ENCODE data around the gene DCST2. TPM values are rescaled to one million over a fixed set of nuclear protein-coding genes. Genes with fewer than 3 reads are reported as not detected.

Gene DCST2
- polyA plus RNA-seq, 4 donors = 0.78 to 2.7 (median 1.5) TPM

DNA sequence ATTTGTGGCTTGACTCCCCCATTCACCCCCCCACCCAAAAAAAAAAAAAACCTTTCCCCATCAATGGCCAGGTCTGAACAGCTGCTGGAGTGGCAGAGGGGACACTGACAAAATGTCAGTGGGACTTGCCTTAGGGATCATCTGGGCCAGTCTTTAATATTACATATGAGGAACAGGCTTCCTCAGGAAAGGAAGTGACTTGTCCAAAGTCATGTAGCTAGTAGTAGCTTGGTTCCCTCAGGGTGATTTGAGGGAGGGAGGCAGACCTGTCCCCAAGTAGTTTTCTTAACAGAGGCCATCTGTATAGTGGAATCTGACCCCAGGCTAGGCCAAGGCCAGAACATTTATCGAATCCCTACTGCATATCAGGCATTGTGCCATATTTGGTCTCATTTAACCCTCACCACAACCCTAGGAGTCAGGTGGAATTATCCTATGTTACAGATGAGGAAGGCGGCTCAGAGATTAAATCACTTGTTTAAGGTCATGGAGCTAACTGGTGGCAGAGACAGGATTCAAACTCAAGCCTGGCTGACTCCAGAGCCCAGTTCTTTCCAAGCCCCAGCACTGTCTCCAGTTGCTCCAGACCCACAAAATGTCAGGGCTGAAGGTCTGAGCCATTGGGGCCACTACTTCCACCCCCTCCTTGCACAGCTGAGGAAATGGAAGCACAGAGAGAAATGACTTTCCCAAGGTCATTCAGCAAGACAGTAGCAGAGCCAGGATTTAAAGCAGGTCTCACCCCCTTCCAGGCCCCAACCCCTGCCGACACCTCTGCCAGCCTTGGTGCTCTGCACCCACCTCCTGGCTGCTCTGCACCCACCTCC is 20.6 kb downstream of the DCST2 start:
- no peak for DNase-seq (ENCODE audit: low read depth in 4 of 4, low spot score in 3 of 4)

DNA sequence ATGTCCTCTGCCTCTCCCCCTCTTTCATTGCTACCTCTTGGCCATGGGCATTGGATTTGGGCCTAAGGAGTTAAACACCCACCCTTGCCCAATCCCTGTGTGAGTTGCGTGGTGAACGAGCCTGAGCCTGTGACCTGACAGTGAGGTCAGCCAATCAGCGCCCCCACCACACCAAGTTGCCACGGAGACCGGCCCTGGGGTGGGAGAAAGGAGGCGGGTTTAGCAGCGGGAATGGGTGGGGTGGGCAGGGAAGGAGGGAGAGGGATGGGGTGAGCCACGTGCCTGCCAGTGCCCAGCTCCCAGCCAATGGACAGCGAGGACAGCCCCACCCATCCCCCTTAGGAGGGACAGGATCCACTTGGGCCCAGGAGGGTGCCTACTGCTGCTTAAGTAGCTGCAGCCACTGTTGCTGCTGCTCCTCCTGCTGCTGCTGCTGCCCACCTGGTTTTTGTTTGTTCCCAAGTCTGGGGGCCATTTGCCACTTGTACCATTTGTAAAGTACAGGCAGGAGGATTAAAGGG is 21.5 kb downstream of the DCST2 start:
- DNase-seq (ENCODE audit: low read depth in 4 of 4, low spot score in 3 of 4) = no peak

DNA sequence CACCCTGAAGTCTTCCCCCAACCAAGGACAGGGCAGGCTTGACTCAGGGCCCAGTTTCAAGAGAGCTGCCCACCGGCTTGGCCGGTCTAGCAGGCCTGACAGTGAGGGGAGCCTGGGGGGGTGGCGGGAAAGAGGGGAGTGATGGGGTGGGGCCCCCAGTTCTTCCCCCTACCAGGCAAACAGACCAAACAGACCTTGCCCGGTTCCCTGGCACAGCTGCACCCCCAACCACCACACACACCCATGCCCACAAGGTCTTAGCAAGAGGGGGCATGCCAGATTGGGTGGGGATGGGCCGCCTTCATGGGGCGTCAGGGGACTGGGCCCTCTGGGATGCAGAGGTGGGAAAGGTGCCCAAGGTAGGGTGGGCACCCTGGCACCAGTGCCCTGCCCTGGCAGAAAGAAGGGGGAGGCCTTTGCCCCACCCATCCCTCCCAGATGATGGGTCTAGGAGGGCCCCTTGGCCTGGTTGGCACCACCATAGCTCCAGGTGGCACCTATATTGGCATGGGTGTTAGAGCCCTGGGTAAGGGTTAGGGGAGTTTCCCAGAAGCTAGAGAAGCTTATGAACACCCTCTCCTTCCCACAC is 22.1 kb downstream of the DCST2 start:
- no peak for DNase-seq (ENCODE audit: low read depth in 4 of 4, low spot score in 3 of 4)

DNA sequence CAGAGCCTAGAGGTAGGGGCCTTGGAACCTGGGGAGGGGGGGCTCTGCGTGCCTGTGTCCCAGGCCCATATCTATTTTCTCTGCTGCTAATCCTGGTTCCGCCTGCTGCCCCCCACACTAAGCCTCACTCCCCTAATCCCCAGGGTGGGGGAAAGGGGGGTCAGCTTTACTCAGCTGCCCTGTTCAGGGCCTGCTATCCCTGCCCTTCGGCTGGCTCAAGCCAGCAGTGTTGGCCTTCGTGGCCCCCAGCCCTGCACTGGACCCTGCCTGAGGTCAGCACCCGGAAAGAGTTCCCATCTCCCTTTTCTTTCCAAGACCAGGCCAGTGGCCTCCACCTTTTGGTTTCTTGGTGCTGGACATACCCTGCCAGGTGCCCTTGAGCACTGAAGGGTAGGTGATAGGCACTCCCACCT is 22.6 kb downstream of the DCST2 start:
- no peak for DNase-seq (ENCODE audit: low read depth in 4 of 4, low spot score in 3 of 4)

DNA sequence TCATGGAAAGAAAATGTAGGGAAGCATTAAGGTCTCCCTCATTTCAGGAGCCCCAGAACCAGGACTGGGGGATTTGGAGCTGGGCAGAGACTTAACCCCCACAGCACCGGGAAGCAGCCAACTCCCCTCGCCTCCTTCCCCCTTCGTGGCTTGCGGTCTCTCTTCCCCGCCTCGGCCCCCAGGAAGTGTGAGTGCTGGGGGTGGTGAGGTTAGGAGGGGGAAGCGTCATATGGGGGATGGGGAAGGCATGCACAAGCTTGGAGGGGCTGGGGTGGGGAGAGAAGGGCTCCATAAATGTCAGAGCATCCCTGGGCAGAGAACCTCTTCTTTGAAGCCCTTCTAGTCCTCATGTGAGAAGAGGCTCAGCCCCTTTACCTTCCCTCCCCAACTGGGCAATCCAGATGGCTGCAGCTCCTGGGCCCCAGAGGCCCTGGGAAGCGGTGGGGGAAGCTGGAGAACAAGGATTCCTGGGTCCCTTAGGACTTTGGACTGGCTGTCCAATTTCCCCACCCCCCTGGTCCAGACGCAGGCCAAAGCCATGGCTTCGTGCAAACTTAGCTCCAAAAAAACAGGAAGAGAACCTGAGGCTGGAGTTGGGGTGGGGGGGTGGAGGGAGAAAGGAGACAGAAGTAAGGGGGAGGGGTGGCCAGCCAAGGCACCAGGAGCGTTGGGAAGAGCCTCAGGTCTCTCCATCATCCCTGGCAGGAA is 23.2 kb downstream of the DCST2 start:
- DNase-seq (ENCODE audit: low read depth in 4 of 4, low spot score in 3 of 4) = no peak

DNA sequence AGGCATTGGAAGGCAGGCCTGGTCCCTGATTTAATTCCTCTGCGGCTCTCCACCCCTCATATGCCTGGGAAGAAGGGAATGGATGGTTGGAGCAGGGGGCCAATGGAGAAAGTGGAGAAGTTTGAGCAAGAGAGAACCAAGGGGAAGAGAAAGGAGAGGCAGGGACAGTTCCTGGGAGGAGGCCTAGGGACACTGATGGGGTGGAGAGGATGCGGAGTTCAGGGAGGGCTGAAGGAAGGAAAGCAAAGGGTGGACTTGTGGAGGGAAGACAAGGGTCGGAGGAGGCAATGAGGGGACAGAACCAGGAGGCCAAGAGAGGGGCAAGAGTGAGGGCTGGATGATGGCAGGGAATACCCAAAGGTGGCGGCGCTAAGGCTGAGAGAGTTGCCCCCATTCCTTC is 23.8 kb downstream of the DCST2 start:
- no peak for DNase-seq (ENCODE audit: low read depth in 4 of 4, low spot score in 3 of 4)

DNA sequence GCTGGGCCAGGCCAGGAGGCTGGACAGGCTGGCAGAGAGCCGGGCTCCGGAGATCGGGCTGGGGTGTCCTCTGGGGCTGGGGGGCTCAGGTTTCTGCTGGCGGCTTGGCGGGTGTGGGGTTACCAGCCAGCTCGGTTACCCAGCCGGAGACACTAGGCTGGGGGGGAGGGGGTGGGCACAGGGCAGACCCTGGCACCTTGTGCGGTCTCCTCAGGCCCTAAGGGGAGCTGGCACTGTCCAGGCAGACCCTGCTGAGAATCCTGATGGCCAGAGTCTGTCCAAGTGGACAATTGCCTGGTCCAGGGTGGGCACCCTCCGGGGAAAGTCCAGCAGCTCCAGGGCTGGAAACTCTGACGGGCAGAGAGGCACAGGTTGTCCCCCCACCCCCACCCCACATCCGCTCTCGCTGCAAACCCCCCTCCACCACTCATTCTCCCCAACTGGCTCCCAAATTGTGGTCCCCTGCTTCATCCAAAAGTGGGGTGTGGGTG is 24.3 kb downstream of the DCST2 start:
- no peak for DNase-seq (ENCODE audit: low read depth in 4 of 4, low spot score in 3 of 4)

DNA sequence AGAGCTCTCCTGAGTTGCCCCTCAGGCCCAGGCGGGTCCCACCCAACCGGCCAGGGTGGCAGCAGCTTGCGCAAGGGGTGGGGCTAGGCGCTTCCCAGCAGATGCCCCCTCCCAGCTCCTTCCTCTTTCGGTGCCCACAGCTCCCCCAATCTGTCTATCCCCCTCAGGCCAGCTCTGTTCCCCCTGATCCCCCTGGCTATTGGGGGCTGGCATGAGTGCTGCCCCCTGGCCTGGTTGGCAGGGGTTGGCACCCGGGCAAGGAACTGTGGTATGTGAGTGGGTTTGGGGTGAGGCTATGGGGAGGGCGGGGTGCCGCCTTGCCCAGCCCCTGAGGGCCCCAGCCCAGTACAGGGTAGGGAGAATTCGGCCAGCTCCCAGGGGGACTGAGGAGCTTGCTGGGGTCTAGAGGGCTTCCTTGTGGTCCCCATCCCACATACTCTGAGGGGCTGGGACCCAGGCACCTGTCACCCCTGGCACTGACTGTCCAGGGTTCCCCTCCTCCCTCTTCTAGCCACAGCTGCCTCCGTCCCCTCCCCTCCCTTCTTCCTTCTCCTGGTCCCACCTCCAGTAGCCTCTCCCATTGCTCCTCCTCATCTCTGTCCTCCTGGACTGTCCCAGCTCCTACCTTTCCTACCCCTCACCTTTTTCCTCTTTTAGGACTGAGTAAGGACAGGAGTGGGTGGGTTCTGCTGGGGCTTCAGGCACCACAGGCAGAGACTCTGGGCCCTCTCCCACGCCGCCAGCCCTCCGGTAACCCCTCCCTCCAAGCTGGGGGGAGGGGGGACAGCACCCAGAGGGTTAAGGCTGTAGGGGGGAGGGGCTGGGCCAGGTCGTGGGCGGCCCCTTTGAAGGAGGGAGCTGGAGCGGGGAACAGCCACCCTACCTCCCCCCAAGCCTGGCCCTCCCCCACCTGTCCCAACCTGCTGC is 25.3 kb downstream of the DCST2 start:
- no peak for DNase-seq (ENCODE audit: low read depth in 4 of 4, low spot score in 3 of 4)

DNA sequence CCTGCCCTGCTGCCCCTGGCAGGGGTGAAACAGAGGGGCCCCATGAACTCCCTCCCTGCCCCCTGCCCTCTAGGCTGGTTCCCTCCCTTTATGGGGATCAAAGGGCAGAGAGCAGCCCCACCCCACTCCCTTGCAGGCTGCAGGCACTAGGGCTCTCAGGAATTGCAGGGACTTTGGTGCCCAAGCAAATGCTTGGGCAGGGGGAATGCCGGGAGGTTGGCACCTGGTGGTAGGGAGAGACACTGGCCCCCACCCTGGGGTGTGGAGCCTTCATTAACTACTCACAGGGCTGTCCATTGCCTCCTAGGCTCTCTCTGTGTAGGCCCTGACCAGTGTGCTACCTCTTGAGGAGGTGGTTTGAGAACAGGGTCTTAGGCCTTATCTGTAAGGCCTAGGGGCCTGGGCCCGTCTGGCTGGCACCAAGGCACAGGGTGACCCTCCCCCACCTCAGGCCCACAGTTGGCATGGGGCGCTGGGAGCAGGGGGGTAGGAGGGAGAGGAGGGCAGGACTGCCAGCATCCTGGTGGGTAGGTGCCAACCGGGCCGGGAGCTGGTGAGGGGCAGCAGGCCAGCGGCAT is 26.2 kb downstream of the DCST2 start:
- no peak for DNase-seq (ENCODE audit: low read depth in 4 of 4, low spot score in 3 of 4)

DNA sequence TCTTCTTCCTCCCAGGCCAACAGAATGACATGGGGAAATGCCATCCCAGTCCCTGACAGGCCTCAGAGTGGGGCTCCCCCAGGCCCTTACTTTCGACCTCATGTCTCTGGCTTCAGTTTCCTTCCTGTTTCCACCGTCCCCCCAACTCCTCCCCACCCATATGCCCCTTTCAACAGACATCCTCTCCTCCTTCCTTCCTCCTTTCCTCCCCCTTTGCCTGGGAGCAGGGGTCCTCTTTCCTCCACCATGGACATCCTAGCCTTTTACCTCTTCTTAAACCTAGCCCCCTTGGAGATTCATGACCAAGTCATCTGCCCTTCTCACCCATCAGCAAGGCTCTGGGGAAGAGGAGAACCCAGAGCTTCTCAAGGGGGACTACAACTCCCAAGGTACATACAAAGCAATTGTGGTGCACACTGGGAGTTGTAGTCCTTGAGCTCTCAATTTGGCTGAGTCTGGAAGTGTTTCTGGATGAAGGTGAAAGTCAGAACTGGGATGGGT is 26.9 kb downstream of the DCST2 start:
- no peak for DNase-seq (ENCODE audit: low read depth in 4 of 4, low spot score in 3 of 4)

DNA sequence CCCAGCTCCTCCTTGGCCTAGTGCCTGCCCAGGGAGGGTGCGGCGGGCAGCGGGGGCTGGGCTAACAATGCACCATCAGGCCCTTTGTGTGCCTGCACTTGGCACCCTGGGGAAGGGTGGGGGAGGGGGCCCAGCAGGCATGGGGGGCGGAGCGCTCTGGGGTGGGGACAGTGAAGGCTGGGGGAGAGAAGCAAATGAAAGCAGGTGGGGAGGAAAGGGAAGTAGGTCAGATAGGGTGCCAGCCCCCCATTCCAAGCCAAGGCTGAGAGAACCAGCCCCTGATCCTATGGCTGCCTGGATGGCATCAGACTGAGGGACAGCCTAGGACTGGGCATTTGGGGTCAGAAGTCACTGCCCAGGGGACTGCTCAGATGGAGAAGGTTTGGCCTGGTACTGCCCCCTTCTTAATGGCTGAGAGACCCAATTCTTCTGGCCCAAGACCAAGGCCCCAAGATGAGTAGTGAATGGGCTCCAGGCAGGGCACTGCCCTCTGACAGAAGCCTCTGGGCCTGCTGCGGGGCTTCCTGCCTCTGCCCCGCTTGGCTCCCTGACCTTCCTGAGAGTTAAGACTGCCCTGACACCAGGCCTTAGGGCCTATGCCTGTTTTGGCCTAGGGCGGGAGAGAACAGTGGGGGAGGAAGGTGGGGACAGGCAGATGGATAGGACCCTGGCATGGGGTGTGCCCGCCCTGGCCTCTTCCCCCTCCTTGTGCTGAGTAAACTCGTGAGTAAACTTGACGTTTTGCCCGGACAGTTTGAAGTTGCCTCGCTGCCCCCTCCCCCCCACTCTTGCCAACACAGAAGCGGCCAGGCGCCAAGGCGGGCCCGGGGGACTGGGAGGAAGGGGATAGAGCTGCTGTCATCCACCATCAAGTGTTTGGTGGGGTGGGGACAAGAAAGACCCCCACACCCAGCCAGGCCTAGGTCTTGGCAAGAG is 28.2 kb downstream of the DCST2 start:
- DNase-seq (ENCODE audit: low read depth in 4 of 4, low spot score in 3 of 4) = no peak

DNA sequence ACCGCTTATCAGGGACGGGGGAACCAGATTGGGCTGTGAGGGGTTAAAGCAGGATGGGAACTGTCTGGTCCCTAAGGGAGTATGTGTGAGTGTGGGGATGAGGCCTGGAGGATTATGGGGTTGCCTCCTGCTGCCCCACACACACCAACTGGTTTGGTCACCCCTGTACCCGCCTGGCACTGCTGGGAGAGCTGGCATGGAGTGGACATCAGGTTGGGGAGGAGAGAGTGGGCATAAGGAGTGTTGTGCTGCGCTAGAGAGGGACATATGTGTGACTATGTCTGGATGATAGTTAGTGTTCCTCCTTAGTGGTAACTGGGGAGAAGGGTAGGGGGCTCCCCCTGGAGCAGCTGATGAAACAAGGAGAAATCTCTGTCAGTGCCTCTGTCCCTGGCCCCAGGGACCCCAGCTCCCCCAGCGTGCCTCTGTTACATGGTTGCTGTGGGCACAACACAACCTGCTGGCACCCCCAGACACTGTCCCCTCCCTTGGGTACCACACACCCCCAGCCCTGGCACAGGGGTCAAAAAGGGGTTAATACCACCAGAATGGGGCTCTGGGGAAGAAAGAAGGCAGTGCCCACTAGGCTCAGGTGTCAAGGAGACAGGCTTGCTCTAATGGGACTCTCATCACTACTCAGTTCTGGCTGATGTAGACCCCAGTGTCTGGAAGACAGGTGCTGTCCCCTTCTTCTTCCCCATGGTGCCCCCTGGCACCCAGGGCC is 29.1 kb downstream of the DCST2 start:
- no peak for DNase-seq (ENCODE audit: low read depth in 4 of 4, low spot score in 3 of 4)

DNA sequence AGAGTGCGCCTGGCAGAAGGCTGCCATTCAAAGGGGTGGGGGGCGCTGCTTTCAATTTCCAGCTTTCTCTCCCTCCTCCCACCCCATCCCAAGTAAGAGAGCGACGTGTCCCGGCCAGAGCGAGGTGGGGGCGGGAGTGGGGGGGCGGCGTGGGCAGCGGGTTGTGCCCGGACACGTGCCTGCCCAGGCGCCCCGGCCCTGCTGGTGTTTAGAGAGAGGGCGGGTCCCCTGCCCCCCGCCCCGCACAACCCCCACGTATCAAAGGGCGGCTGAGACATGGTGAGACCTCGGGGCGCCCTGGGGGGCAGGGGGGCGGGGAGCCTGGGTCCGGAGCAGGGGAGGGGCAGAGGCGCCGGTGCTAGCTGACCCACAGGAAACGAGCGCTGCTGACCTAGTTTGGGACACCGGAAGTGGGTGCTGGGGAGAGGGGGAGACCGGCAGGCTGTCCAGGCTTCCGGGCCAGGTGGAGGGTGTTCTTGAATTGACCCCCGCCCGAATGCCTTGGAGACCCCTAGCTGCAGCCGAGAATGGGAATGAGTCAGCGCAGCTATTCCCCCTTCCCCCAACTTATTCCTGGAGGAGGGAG is 29.7 kb downstream of the DCST2 start:
- no peak for DNase-seq (ENCODE audit: low read depth in 4 of 4, low spot score in 3 of 4)

DNA sequence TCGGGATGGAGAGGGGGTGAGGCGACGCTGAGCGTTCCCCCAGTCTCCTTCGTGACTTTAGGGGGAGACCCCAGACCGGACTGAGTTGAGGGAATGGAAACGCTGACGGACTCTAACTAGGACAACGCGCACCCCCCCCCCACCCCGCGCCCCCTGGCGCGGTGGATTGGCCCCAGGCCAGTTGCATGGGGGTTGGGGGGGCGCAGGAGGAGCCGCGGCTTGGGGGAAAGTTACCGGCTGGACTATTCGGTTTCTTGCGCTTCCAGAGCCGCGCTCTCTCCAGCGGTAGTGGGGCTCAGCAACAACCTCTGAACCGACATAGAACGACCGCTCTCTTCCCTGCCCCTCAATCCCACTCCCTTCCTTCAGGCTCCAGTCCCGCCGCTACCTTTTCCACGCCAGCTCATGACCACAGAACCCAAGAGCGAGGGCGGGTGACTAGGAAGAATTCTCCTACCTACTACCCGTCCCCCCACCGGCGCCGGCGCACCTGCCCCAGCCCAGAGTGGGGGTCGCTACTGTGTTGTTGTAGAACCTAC is 30.3 kb downstream of the DCST2 start:
- no peak for DNase-seq (ENCODE audit: low read depth in 4 of 4, low spot score in 3 of 4)

DNA sequence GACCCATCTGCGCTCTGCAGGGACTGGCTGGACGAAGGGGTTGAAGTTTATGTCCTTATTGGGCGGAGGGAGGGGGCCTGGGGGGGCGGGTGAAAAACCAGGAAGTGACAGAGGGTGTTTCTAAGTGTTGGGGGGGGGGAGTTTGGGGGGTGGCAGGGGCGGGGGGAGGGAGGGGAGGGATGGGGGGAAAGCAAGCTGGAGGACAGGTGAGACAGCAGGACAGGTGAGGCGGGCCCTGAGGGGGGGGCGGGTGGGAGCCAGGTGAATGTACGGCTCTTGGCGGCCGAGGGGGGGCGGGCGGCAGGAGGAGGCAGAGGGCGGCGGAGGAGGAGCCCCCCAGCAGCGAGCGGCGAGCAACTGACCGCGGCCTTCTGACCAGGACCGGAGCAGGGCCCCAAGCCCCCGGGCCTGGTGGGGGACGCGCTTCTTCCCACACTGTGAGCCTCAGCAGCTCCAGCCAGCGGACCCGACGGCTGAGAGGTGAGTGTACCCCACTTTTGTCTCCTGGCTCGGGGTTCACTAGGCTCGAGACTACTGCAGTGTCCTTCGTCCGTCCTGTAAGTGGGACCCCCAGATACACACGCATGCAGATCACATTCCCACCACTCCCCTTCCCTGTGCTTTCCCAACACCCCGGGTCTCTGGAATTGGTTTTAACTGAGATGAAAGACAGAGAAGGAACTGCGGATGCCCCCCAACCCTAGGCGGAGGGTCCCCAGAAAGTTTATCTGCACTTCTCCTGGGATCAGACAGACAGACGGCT is 30.9 kb downstream of the DCST2 start, which contains the start of gene ZBTB7B:
Gene ZBTB7B (plus strand): TSS at position 339 of the 763 bp plus-strand sequence. CDS start 11,859 bp downstream, outside the sequence.
- DNase-seq (ENCODE audit: low read depth in 4 of 4, low spot score in 3 of 4) = no peak

DNA sequence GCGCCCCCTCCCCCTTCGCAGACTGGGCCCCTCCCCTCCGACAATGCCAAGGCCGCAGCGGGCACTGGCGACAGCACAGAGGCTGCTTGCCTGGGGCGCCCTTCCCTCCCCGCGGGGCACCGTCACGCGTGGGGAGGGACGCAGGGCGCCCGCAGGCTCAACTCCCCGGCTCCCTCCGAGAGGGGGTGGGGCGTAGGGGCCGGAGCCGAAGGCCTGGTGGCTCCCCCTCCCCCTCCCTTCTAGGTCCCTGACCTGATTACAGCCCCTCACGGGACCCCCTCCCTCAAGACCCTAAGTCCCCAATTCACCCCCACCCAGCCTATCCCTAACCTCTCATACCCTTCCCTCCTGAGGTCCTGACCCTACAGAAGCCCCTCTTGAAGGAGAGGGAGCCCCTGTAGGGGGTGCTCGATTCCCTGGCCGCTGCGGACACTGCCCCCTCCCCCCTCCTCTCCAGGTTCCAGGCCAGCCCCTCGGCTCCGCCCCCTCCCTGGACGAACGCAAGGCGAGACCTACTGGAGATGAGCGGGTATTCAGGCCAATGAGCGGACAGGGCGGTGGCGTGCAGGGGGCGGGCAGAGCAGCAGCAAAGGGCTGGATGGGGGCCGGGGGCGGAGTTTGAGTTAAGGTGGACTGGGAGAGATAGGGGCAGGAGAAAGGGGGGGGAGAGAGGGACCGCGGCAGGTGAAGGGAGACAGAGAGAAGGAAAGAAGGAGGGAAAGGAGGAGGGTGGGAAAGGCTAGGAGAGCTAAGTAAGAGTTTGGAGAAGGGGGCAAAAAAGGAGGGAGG is 31.7 kb downstream of the DCST2 start:
- peak; percentile 94 to 98 (median 98) for DNase-seq (ENCODE audit: low read depth in 4 of 4, low spot score in 3 of 4)

Measured in left renal pelvis (tissue), 4 donors.